ENCODE results near the gene SYNJ2.

GRCh38 chr6:157955675-157956074, 26.0 kb upstream of the SYNJ2 start:
- TF ChIP-seq CTCF (IDR thresholded peaks at IDR 0.05) (no peak), GATA3 (IDR thresholded peaks at IDR 0.05; ENCODE audit: borderline replicate concordance) (no peak), TP53 (CRISPR knock-in tag; IDR thresholded peaks at IDR 0.05) (no peak), MAX (IDR thresholded peaks at IDR 0.05) (no peak), MAFK (IDR thresholded peaks at IDR 0.05; ENCODE audit: partially characterized antibody) (no peak), JUNB (IDR thresholded peaks at IDR 0.05) (no peak), E2F6 (IDR thresholded peaks at IDR 0.05; ENCODE audit: borderline replicate concordance, low read depth) (no peak), BHLHE40 (IDR thresholded peaks at IDR 0.05; ENCODE audit: low read depth, low read length) (no peak)
